Measurements from ENCODE around the gene GLI3.

GLI3 gene

GRCh38 chr7:42104694-42105093 is 132.3 kb downstream of the GLI3 start:
- H3K4me3 ChIP-seq: no peak overlapping the region
- peaks cover 41% of the 10 kb centered on the region for H3K4me1 ChIP-seq
- no peaks in the 10 kb centered on the region for H3K9me3 ChIP-seq
- in situ Hi-C loops (cut with MboI; ENCODE audit: low sequenced_read_pairs): no loop called here
- H3K27me3 ChIP-seq (ENCODE audit: low read depth): no peaks in the 10 kb centered on the region
- H3K36me3 ChIP-seq (replicated peaks): no peaks in the 10 kb centered on the region; the same call in 1 of the 2 replicates
- DNase-seq (ENCODE audit: low spot score in 2 of 2): no peak

GRCh38 chr7:42104231-42104630 is 132.8 kb downstream of the GLI3 start:
- no peaks in the 10 kb centered on the region; the same call in 1 of the 2 replicates for H3K36me3 ChIP-seq (replicated peaks)
- no peaks in the 10 kb centered on the region for H3K27me3 ChIP-seq (ENCODE audit: low read depth)
- no peak overlapping the region for H3K4me3 ChIP-seq
- DNase-seq (ENCODE audit: low spot score in 2 of 2): no peak
- in situ Hi-C loops (cut with MboI; ENCODE audit: low sequenced_read_pairs): no loop called here
- no peaks in the 10 kb centered on the region for H3K9me3 ChIP-seq
- H3K4me1 ChIP-seq: peaks cover 36% of the 10 kb centered on the region

- no peaks in the 10 kb centered on the region; the same call in 1 of the 2 replicates for H3K36me3 ChIP-seq (replicated peaks)
- peaks cover 28% of the 10 kb centered on the region for H3K4me1 ChIP-seq
- in situ Hi-C loops (cut with MboI; ENCODE audit: low sequenced_read_pairs): no loop called here
- no peak for DNase-seq (ENCODE audit: low spot score in 2 of 2)
- H3K27me3 ChIP-seq (ENCODE audit: low read depth): no peaks in the 10 kb centered on the region
- no peaks in the 10 kb centered on the region for H3K9me3 ChIP-seq
- no peak overlapping the region for H3K4me3 ChIP-seq
These were observed 133.6 kb downstream of the GLI3 start for GRCh38 chr7:42103456-42103855.

GRCh38 chr7:42103020-42103419 is 134.0 kb downstream of the GLI3 start:
- peaks cover 24% of the 10 kb centered on the region for H3K4me1 ChIP-seq

GRCh38 chr7:42102301-42102700 is 134.7 kb downstream of the GLI3 start:
- H3K36me3 ChIP-seq (replicated peaks): no peaks in the 10 kb centered on the region; the same call in 1 of the 2 replicates
- no peaks in the 10 kb centered on the region for H3K9me3 ChIP-seq
- no peak for DNase-seq (ENCODE audit: low spot score in 2 of 2)
- in situ Hi-C loops (cut with MboI; ENCODE audit: low sequenced_read_pairs): no loop called here
- no peak overlapping the region for H3K4me3 ChIP-seq
- H3K4me1 ChIP-seq: peaks cover 18% of the 10 kb centered on the region
- no peaks in the 10 kb centered on the region for H3K27me3 ChIP-seq (ENCODE audit: low read depth)

More at GRCh38 chr7:42103020-42103419, 134.0 kb downstream of the GLI3 start:
- H3K36me3 ChIP-seq (replicated peaks): no peaks in the 10 kb centered on the region; the same call in 1 of the 2 replicates
- H3K9me3 ChIP-seq: no peaks in the 10 kb centered on the region
- no peak overlapping the region for H3K4me3 ChIP-seq
- in situ Hi-C loops (cut with MboI; ENCODE audit: low sequenced_read_pairs): no loop called here
- H3K27me3 ChIP-seq (ENCODE audit: low read depth): no peaks in the 10 kb centered on the region
- no peak for DNase-seq (ENCODE audit: low spot score in 2 of 2)

GRCh38 chr7:42100156-42100508 is 136.9 kb downstream of the GLI3 start:
- no peak overlapping the region for H3K4me3 ChIP-seq
- in situ Hi-C loops (cut with MboI; ENCODE audit: low sequenced_read_pairs): no loop called here
- H3K4me1 ChIP-seq: no peaks in the 10 kb centered on the region
- DNase-seq (ENCODE audit: low spot score in 2 of 2): no peak
- no peaks in the 10 kb centered on the region for H3K9me3 ChIP-seq
- H3K36me3 ChIP-seq (replicated peaks): no peaks in the 10 kb centered on the region
- no peaks in the 10 kb centered on the region for H3K27me3 ChIP-seq (ENCODE audit: low read depth)

GRCh38 chr7:42099470-42100155 is 137.4 kb downstream of the GLI3 start:
- in situ Hi-C loops (cut with MboI; ENCODE audit: low sequenced_read_pairs): no loop called here
- no peaks in the 10 kb centered on the region for H3K27me3 ChIP-seq (ENCODE audit: low read depth)
- H3K9me3 ChIP-seq: no peaks in the 10 kb centered on the region
- no peaks in the 10 kb centered on the region for H3K36me3 ChIP-seq (replicated peaks)
- no peaks in the 10 kb centered on the region for H3K4me1 ChIP-seq
- no peak overlapping the region for H3K4me3 ChIP-seq
- no peak for DNase-seq (ENCODE audit: low spot score in 2 of 2)

- H3K4me1 ChIP-seq: no peaks in the 10 kb centered on the region
- in situ Hi-C loops (cut with MboI; ENCODE audit: low sequenced_read_pairs): no loop called here
- no peak for DNase-seq (ENCODE audit: low spot score in 2 of 2)
These were observed 137.9 kb downstream of the GLI3 start for GRCh38 chr7:42099066-42099465.

GRCh38 chr7:42097752-42098151 is 139.3 kb downstream of the GLI3 start:
- H3K4me1 ChIP-seq: peaks cover 7% of the 10 kb centered on the region
- H3K36me3 ChIP-seq (replicated peaks): no peaks in the 10 kb centered on the region
- in situ Hi-C loops (cut with MboI; ENCODE audit: low sequenced_read_pairs): no loop called here
- H3K9me3 ChIP-seq: no peaks in the 10 kb centered on the region
- DNase-seq (ENCODE audit: low spot score in 2 of 2): no peak
- H3K4me3 ChIP-seq: no peak overlapping the region
- no peaks in the 10 kb centered on the region for H3K27me3 ChIP-seq (ENCODE audit: low read depth)

More at GRCh38 chr7:42099066-42099465, 137.9 kb downstream of the GLI3 start:
- no peaks in the 10 kb centered on the region for H3K9me3 ChIP-seq
- no peaks in the 10 kb centered on the region for H3K27me3 ChIP-seq (ENCODE audit: low read depth)
- no peak overlapping the region for H3K4me3 ChIP-seq
- H3K36me3 ChIP-seq (replicated peaks): no peaks in the 10 kb centered on the region

GRCh38 chr7:42096681-42097561 is 140.1 kb downstream of the GLI3 start:
- no peak overlapping the region for H3K4me3 ChIP-seq
- H3K9me3 ChIP-seq: no peaks in the 10 kb centered on the region
- in situ Hi-C loops (cut with MboI; ENCODE audit: low sequenced_read_pairs): no loop called here
- peaks cover 12% of the 10 kb centered on the region for H3K4me1 ChIP-seq
- H3K27me3 ChIP-seq (ENCODE audit: low read depth): no peaks in the 10 kb centered on the region
- H3K36me3 ChIP-seq (replicated peaks): no peaks in the 10 kb centered on the region
- DNase-seq (ENCODE audit: low spot score in 2 of 2): no peak

- in situ Hi-C loops (cut with MboI; ENCODE audit: low sequenced_read_pairs): no loop called here
- Histone ChIP-seq H3K9me3 (no peaks in the 10 kb centered on the region), H3K4me3 (no peak overlapping the region), H3K27me3 (ENCODE audit: low read depth) (no peaks in the 10 kb centered on the region), H3K36me3 (replicated peaks) (no peaks in the 10 kb centered on the region), H3K4me1 (peaks cover 16% of the 10 kb centered on the region)
- DNase-seq (ENCODE audit: low spot score in 2 of 2): no peak
These were observed 140.7 kb downstream of the GLI3 start for GRCh38 chr7:42096268-42096667.

GRCh38 chr7:42095791-42096190 is 141.2 kb downstream of the GLI3 start:
- Histone ChIP-seq H3K4me1 (peaks cover 21% of the 10 kb centered on the region), H3K36me3 (replicated peaks) (no peaks in the 10 kb centered on the region), H3K4me3 (no peak overlapping the region), H3K9me3 (no peaks in the 10 kb centered on the region), H3K27me3 (ENCODE audit: low read depth) (no peaks in the 10 kb centered on the region)
- in situ Hi-C loops (cut with MboI; ENCODE audit: low sequenced_read_pairs): no loop called here
- DNase-seq (ENCODE audit: low spot score in 2 of 2): no peak

GRCh38 chr7:42093349-42093905 is 143.6 kb downstream of the GLI3 start:
- DNase-seq (ENCODE audit: low spot score in 2 of 2): no peak
- Histone ChIP-seq H3K9me3 (no peaks in the 10 kb centered on the region), H3K27me3 (ENCODE audit: low read depth) (no peaks in the 10 kb centered on the region), H3K4me1 (peaks cover 21% of the 10 kb centered on the region), H3K36me3 (replicated peaks) (no peaks in the 10 kb centered on the region), H3K4me3 (no peak overlapping the region)
- in situ Hi-C loops (cut with MboI; ENCODE audit: low sequenced_read_pairs): no loop called here

All from HAP-1 (cell line).